HepG2 (cell line): ENCODE results near the gene SMAD3. TPM values are rescaled to one million over a fixed set of nuclear protein-coding genes. Genes with fewer than 3 reads are reported as not detected.

Experiments used
- ATAC-seq: fragments of 200-7000 bp; cut with Tn5 transposase; 3 replicates; pipeline ENCODE4 v1.9.1; 2020; ENCODE audit warnings: mild to moderate bottlenecking, moderate library complexity
- BruUV-seq: library from RNA; stranded (reverse); fragments of 400-500 nt; replicated peaks from 2 replicates; lab custom pipeline; 2021; lab: Mats Ljungman, UMichigan
- CTCF ChIA-PET: fragments of 300-600 bp; formaldehyde crosslinking; extraction: SDS; loops from one replicate; lab custom pipeline; 2021; ENCODE audit warnings: low total read pairs, inconsistent platforms, low intra/inter-chr PET ratio; lab: Yijun Ruan, JAX
- POLR2A ChIA-PET: fragments of 350-600 bp; sonication (Branson Sonifier 250); formaldehyde crosslinking; loops from one replicate; lab custom pipeline; 2020; ENCODE audit warnings: antibody characterized with exemption, inconsistent platforms; lab: Yijun Ruan, JAX
- DNase-seq: peaks from one replicate; pipeline ENCODE4 v3.0.0-alpha.2; 2015; ENCODE audit warnings: low spot score
- FAIRE-seq: peaks from 3 replicates; lab custom pipeline; 2011; peaks lifted over from hg19 to GRCh38; lab: Jason Lieb, UNC
- H2AFZ ChIP-seq: one replicate; pipeline ENCODE4 v1.6.1; 2011; ENCODE audit warnings: low read length, inconsistent platforms
- H3K27ac ChIP-seq: fragments of 300-600 bp; 3 replicates; pipeline ENCODE4 v1.8.0; 2011; ENCODE audit warnings: mixed run types, mild to moderate bottlenecking, mixed read lengths, low read length, inconsistent platforms; ENCODE audit not compliant: insufficient read depth; ENCODE audit errors: extremely low read length
- H3K27me3 ChIP-seq, 2 experiments: fragments of 200-600 bp in 1 of 2; 2 replicates in 1 of 2; 3 replicates in 1 of 2; pipeline versions ENCODE4 v1.6.0 to v1.8.0; 2011; ENCODE audit warnings: low read length in 2 of 2, mild to moderate bottlenecking in 2 of 2, moderate library complexity in 2 of 2, inconsistent platforms in 1 of 2; ENCODE audit not compliant: insufficient read depth in 2 of 2, control insufficient read depth in 1 of 2
- H3K36me3 ChIP-seq, 2 experiments: fragments of 200-600 bp in 1 of 2; replicated peaks in 1 of 2; 2 replicates in 1 of 2; 3 replicates in 1 of 2; pipeline versions ENCODE4 v1.5.1 to v1.8.0; 2011; ENCODE audit warnings: low read length in 2 of 2, inconsistent platforms in 1 of 2; ENCODE audit not compliant: insufficient read depth in 2 of 2, control insufficient read depth in 1 of 2
- H3K4me1 ChIP-seq: 2 replicates; pipeline ENCODE4 v1.5.1; 2012; ENCODE audit warnings: low read length, inconsistent platforms; ENCODE audit not compliant: insufficient read depth
- H3K4me2 ChIP-seq: 2 replicates; pipeline ENCODE4 v1.6.0; 2011; ENCODE audit warnings: low read depth, low read length, inconsistent platforms
- H3K4me3 ChIP-seq, 3 experiments: fragments of 200-600 bp in 1 of 3; sonication (generic), shearing (Covaris generic) in 1 of 3; replicated peaks in 1 of 3; 2 replicates each; pipeline ENCODE4 v1.5.1; 2011 to 2016; ENCODE audit warnings: low read length in 3 of 3, inconsistent platforms in 2 of 3, low read depth in 2 of 3, mild to moderate bottlenecking in 2 of 3, control low read depth in 1 of 3, mixed read lengths in 1 of 3; ENCODE audit not compliant: insufficient read depth in 1 of 3
- H3K79me2 ChIP-seq: one replicate; pipeline ENCODE4 v1.6.1; 2011; ENCODE audit warnings: low read length, inconsistent platforms; ENCODE audit not compliant: insufficient read depth
- H3K9ac ChIP-seq: 2 replicates; pipeline ENCODE4 v1.6.0; 2011; ENCODE audit warnings: mild to moderate bottlenecking, low read depth, low read length, inconsistent platforms; ENCODE audit not compliant: insufficient read depth
- H3K9me3 ChIP-seq: 2 replicates; pipeline ENCODE4 v1.5.1; 2012; ENCODE audit warnings: mild to moderate bottlenecking, low read length
- H4K20me1 ChIP-seq: 2 replicates; pipeline ENCODE4 v1.6.0; 2011; ENCODE audit warnings: inconsistent platforms, mild to moderate bottlenecking, low read length, moderate library complexity; ENCODE audit not compliant: insufficient read depth
- MAFK ChIP-seq, 2 experiments: IDR thresholded peaks in 1 of 2; conservative IDR thresholded peaks in 1 of 2; 2 replicates each; pipeline ENCODE4 v1.6.1; 2011; ENCODE audit warnings: improper control_type of control experiment in 2 of 2, low read length in 2 of 2
- PITX1 ChIP-seq: sonication (generic); formaldehyde crosslinking; IDR thresholded peaks from 2 replicates; pipeline ENCODE4 v1.5.1; 2020; ENCODE audit warnings: mild to moderate bottlenecking, missing genetic modification reagents
- PLRG1 ChIP-seq: fragments of 450-650 bp; conservative IDR thresholded peaks from 2 replicates; pipeline ENCODE4 v1.6.1; 2016
- WGBS: methylation state at CpG from one replicate; pipeline ENCODE4 v1.1.6; 2017; ENCODE audit warnings: low lambda C conversion rate; 5-methylcytosine and 5-hydroxymethylcytosine counted together
- in situ Hi-C: cut with HindIII; loops from 2 replicates; pipeline ENCODE4 v1.10.0; 2017; ENCODE audit warnings: low pct_unique_long_range_greater_than_20kb; ENCODE audit not compliant: extremely low pct_ligation_motif_present
- intact Hi-C: fragments of 100-400 bp; cut with micrococcal nuclease; formaldehyde crosslinking; loops from one replicate; pipeline ENCODE4 v1.10.0; 2022; ENCODE audit not compliant: unreplicated experiment
- polyA plus RNA-seq, 8 experiments: library from polyadenylated mRNA; depleted of rRNA in 3 of 8; stranded (reverse) in 7 of 8; unstranded in 1 of 8; fragments of >200 nt; fragmentation: Illumina TruSeq in 4 of 8; extraction: Trizol in 4 of 8; gene quantifications; 2 replicates each; pipeline versions ENCODE4 v1.2.1 to v1.2.3, GENCODE V29; 2011 to 2016; ENCODE audit warnings: low read depth in 4 of 8, missing spikeins in 1 of 8, mixed read lengths in 1 of 8; ENCODE audit not compliant: insufficient read depth in 1 of 8
- total RNA-seq, 5 experiments: library from RNA; depleted of rRNA; stranded (reverse); fragments of >200 nt; fragmentation: Illumina TruSeq; extraction: Trizol; gene quantifications; 2 replicates each; pipeline ENCODE4 v1.2.3, GENCODE V29; 2016; ENCODE audit warnings: low read depth in 1 of 5

SMAD3 gene
- total and polyA plus RNA-seq, 2 of the 13 experiments (the other 11 are each of a cell fraction or from before 2014, with no cell fraction given) = 8.6 to 56.3 TPM

DNA sequence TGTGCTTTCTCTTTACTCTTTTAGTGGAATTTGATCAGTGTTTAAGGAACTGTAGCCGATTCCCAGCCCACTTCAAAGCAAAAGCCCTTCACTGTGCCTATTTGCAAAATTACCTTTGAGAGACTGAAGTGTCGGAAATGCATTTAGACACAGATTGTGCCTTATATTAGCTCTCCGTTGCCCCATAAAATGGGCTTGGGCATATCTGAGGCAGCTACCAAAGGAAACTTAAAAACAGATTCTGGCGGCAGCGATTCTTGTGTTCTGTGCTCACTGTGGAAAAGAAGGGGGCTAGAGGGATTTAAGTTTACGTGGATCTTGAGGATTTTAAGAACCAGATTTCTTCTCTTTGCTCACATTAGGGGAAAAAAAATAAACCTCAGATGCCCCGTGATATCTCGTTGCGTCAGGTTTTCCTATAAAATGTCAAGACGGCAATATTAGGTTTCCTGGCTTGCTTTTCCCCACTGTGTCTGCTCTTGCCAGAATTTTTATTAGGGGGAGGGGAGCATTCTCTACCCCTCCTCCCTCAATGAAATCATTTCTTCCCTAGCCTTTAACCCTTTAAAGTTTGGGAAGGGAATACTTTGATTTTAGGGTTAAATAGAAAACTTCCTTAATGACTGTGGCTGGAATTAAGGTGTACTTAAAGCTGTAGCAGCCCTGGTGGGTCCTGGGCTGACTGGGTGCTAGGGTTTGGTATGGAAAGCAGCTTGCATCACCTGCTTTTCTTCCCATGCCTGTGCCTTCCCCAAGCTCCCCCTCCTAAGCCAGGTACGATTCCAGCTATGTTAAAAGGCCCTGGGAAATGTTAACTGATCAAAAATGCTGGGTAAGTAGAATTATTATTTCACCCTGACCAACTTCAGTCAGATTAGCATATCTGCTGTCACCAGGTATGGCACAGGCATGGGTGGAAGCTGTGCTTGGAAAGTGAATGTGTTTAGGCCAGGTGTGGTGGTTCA, 73.8 kb downstream of the SMAD3 start:
- ChIA-PET POLR2A (no interaction called here), CTCF (no interaction called here)
- Histone ChIP-seq H3K27me3 (no peaks in the 10 kb centered on the region), H4K20me1 (peaks cover 54% of the 10 kb centered on the region), H3K9me3 (no peaks in the 10 kb centered on the region), H3K4me3 (no peak overlapping the region), H3K36me3 (no peaks in the 10 kb centered on the region; a peak in 1 of 5 replicates), H3K4me1 (peaks cover 91% of the 10 kb centered on the region), H3K4me2 (no peak overlapping the region), H3K27ac (no peak overlapping the region), H2AFZ (no peak overlapping the region), H3K9ac (no peak overlapping the region), H3K79me2 (peaks cover 78% of the 10 kb centered on the region)
- TF ChIP-seq MAFK (conservative IDR thresholded peaks at IDR 0.05 in 1 of 2, IDR thresholded peaks at IDR 0.05 in 1 of 2; ENCODE audit: low read length in 2 of 2) = 0 out of 4 replicates have a peak, but pooled peaks have one; percentile 7 to 10
- TF ChIP-seq PLRG1 = no peak
- intact Hi-C loops (no loop called here), in situ Hi-C loops (no loop called here)
- 89% methylated on average over 11 of the region's 11 CpGs for WGBS
- FAIRE-seq (no peak), ATAC-seq (no peak), DNase-seq (no peak)
- BruUV-seq = no TSS peak

GRCh38 chr15:67140078-67140833, 74.9 kb downstream of the SMAD3 start:
- peaks cover 83% of the 10 kb centered on the region for H3K79me2 ChIP-seq
- H2AFZ ChIP-seq = no peak overlapping the region
- no peak overlapping the region for H3K4me2 ChIP-seq
- no peak overlapping the region for H3K9ac ChIP-seq
- BruUV-seq = no TSS peak
- DNase-seq (no peak), ATAC-seq (no peak), FAIRE-seq (no peak)
- H3K4me3 ChIP-seq = no peak overlapping the region
- peaks cover 90% of the 10 kb centered on the region for H3K4me1 ChIP-seq
- no peak overlapping the region for H3K27ac ChIP-seq
- H4K20me1 ChIP-seq = peaks cover 55% of the 10 kb centered on the region
- no peak for TF ChIP-seq PITX1 (CRISPR knock-in tag)
- 92% methylated on average over 9 of the region's 9 CpGs for WGBS
- in situ Hi-C loops = no loop called here
- ChIA-PET CTCF (no interaction called here), POLR2A (no interaction called here)
- intact Hi-C loops = no loop called here
- H3K27me3 ChIP-seq = no peaks in the 10 kb centered on the region
- no peaks in the 10 kb centered on the region; a peak in 1 of 5 replicates for H3K36me3 ChIP-seq
- no peaks in the 10 kb centered on the region for H3K9me3 ChIP-seq
